PFSK-1 (cell line): ENCODE results near the gene CALHM6.

ENCODE experiments used
- FOXP2 ChIP-seq: optimal IDR thresholded peaks from 2 replicates; pipeline ENCODE3; 2011; ENCODE audit warnings: borderline replicate concordance, control low read depth, inconsistent platforms; ENCODE audit not compliant: insufficient read depth; ENCODE audit errors: extremely low read length, extremely low read depth
- POLR2AphosphoS5 ChIP-seq: IDR thresholded peaks from 2 replicates; pipeline ENCODE4 v1.6.1; 2012; ENCODE audit warnings: low read depth, mild to moderate bottlenecking, control low read depth, low read length, moderate library complexity
- REST ChIP-seq, 2 experiments: IDR thresholded peaks; 2 replicates each; pipeline versions ENCODE4 v1.6.1 to v1.8.0; 2011 to 2012; ENCODE audit warnings: low read depth in 2 of 2, low read length in 2 of 2, control low read depth in 1 of 2, inconsistent platforms in 1 of 2, mild to moderate bottlenecking in 1 of 2, moderate library complexity in 1 of 2; ENCODE audit not compliant: insufficient read depth in 1 of 2
- SIN3A ChIP-seq: IDR thresholded peaks from 2 replicates; pipeline ENCODE4 v1.6.1; 2012; ENCODE audit warnings: mild to moderate bottlenecking, low read length, moderate library complexity, borderline replicate concordance; ENCODE audit not compliant: insufficient read depth
- TAF1 ChIP-seq: IDR thresholded peaks from 2 replicates; pipeline ENCODE4 v1.6.1; 2012; ENCODE audit warnings: low read length, control low read depth, borderline replicate concordance; ENCODE audit not compliant: insufficient read depth

GRCh38 chr6:116429111-116429510, 32.1 kb upstream of the CALHM6 start:
- no peak for TF ChIP-seq REST (IDR thresholded peaks at IDR 0.05; ENCODE audit: insufficient read depth in 1 of 2, low read depth in 2 of 2, low read length in 2 of 2)
- TF ChIP-seq TAF1, result no peak
- no peak for TF ChIP-seq POLR2AphosphoS5
- TF ChIP-seq SIN3A, result no peak
- TF ChIP-seq FOXP2, result no peak
